ENCODE measurements around the gene CD19.

The CD19 gene

GRCh38 chr16:28917095-28917494, 14.7 kb upstream of the CD19 start:
- H3K27ac ChIP-seq (ENCODE audit: poor library complexity, severe bottlenecking): no peak overlapping the region
- ATAC-seq (ENCODE audit: low read depth): no peak
- no peaks in the 10 kb centered on the region for H3K27me3 ChIP-seq (ENCODE audit: insufficient read depth, poor library complexity, severe bottlenecking)
- no peak overlapping the region for H3K4me3 ChIP-seq (ENCODE audit: severe bottlenecking)
- peaks cover 14% of the 10 kb centered on the region for H3K36me3 ChIP-seq (ENCODE audit: low read depth)
- TF ChIP-seq CTCF (IDR thresholded peaks at IDR 0.05; ENCODE audit: poor library complexity, severe bottlenecking): no peak
- no peaks in the 10 kb centered on the region for H3K9me3 ChIP-seq (ENCODE audit: severe bottlenecking)
- no peaks in the 10 kb centered on the region for H3K4me1 ChIP-seq (ENCODE audit: insufficient read depth, poor library complexity, severe bottlenecking)
- DNase-seq (ENCODE audit: low spot score): no peak

DNA sequence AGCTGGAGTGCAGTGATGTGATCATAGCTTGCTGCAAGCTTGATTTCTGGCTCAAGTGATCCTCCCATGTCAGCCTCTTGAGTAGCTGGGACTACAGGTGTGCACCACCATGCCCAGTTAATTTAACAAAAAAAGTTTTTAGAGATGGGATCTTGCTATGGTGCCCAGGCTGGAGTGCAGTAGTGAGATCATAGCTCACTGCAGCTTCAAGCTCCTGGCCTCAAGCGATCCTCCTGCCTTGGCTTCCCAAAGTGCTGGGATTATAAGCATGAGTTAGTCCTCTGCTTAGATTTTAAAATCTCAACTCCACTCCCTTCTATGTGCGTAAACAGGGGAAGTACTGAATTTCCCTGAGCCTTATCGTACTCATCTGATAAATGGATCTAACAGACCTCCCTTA, 13.1 kb upstream of the CD19 start:
- Histone ChIP-seq H3K9me3 (ENCODE audit: severe bottlenecking) (no peaks in the 10 kb centered on the region), H3K27me3 (ENCODE audit: insufficient read depth, poor library complexity, severe bottlenecking) (no peaks in the 10 kb centered on the region), H3K36me3 (ENCODE audit: low read depth) (peaks cover 14% of the 10 kb centered on the region), H3K27ac (ENCODE audit: poor library complexity, severe bottlenecking) (no peak overlapping the region), H3K4me1 (ENCODE audit: insufficient read depth, poor library complexity, severe bottlenecking) (no peaks in the 10 kb centered on the region), H3K4me3 (ENCODE audit: severe bottlenecking) (no peak overlapping the region)
- ATAC-seq (ENCODE audit: low read depth) (no peak), DNase-seq (ENCODE audit: low spot score) (no peak)
- TF ChIP-seq CTCF (IDR thresholded peaks at IDR 0.05; ENCODE audit: poor library complexity, severe bottlenecking): no peak

- peaks cover 3% of the 10 kb centered on the region; the same call in 1 of the 2 replicates for H3K36me3 ChIP-seq (ENCODE audit: low read depth)
- ATAC-seq (ENCODE audit: low read depth): no peak
- H3K4me1 ChIP-seq (ENCODE audit: insufficient read depth, poor library complexity, severe bottlenecking): no peaks in the 10 kb centered on the region
- H3K9me3 ChIP-seq (ENCODE audit: severe bottlenecking): no peaks in the 10 kb centered on the region
- DNase-seq (ENCODE audit: low spot score): no peak
- no peaks in the 10 kb centered on the region for H3K27me3 ChIP-seq (ENCODE audit: insufficient read depth, poor library complexity, severe bottlenecking)
- no peak overlapping the region for H3K4me3 ChIP-seq (ENCODE audit: severe bottlenecking)
- peak overlapping the region; percentile 91 for H3K27ac ChIP-seq (ENCODE audit: poor library complexity, severe bottlenecking)
- no peak for TF ChIP-seq CTCF (IDR thresholded peaks at IDR 0.05; ENCODE audit: poor library complexity, severe bottlenecking)
These were observed 8.6 kb upstream of the CD19 start for GRCh38 chr16:28923231-28923587.

DNA sequence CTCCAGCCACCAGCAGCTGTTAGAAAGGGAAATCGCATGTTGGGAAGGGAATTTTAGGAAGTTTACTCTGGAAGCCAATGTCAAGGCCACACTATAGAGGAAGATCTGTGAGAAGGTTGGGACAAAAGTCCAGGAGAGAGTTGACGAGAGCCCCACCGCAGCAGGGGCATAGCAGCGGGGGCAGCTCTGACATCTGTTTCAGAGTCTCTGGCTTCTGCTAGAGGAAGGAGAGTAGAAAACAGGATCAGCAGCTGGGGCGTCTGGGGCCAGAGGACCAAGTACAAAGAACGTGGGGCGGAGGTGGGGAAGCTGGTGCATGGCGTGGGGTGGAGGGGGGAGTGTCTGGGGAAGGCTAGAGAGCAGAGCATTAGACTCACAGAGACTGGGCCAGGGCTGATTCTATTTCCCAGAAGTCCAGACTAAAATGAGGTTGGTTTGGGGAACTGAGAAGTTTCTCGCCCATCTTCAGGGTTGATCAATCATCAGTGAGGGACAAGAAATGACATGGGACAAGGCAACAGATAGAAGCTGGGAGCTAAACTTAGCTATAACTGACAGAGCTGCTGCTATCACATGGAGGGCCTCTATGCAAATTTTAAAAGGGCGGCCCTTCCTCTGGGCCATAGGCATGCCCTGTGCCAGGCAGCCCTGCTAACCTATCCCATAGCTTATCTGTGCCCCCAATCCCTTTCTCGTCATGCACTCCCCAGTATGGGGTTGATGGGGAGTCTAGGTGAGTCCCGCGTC, 7.9 kb upstream of the CD19 start:
- Histone ChIP-seq H3K4me3 (ENCODE audit: severe bottlenecking) (peak overlapping the region; percentile 57), H3K27ac (ENCODE audit: poor library complexity, severe bottlenecking) (peak overlapping the region; percentile 91)

More for the DNA sequence above, 7.9 kb upstream of the CD19 start:
- Histone ChIP-seq H3K27me3 (ENCODE audit: insufficient read depth, poor library complexity, severe bottlenecking) (no peaks in the 10 kb centered on the region), H3K4me1 (ENCODE audit: insufficient read depth, poor library complexity, severe bottlenecking) (no peaks in the 10 kb centered on the region), H3K36me3 (ENCODE audit: low read depth) (peaks cover 3% of the 10 kb centered on the region; the same call in 1 of the 2 replicates), H3K9me3 (ENCODE audit: severe bottlenecking) (no peaks in the 10 kb centered on the region)
- TF ChIP-seq CTCF (IDR thresholded peaks at IDR 0.05; ENCODE audit: poor library complexity, severe bottlenecking): no peak
- DNase-seq (ENCODE audit: low spot score): no peak
- ATAC-seq (ENCODE audit: low read depth): peak; percentile 37
